ENCODE measurements around the gene UGCG. TPM values are rescaled to one million over a fixed set of nuclear protein-coding genes. Genes with fewer than 3 reads are reported as not detected.

Gene UGCG
- total RNA-seq, 1 experiment from 2014 or later: 23.3 TPM

- no peak overlapping the region for H3K4me3 Mint-ChIP-seq
- H3K36me3 Mint-ChIP-seq (ENCODE audit: insufficient read depth in 1 of 3, low read depth in 3 of 3): peaks cover 0 to under 1% (median 0%) of the 10 kb centered on the region in 3 experiments; a peak in 1 of 7 replicates
- Histone ChIP-seq H2BK12ac (ENCODE audit: insufficient read length, low read depth, low read length) (no peak overlapping the region), H3K27me3 (ENCODE audit: insufficient read depth, low read length) (no peaks in the 10 kb centered on the region), H3K14ac (ENCODE audit: insufficient read depth, low read length) (no peak overlapping the region), H2AFZ (ENCODE audit: low read length) (no peak overlapping the region), H3K79me1 (ENCODE audit: insufficient read depth, low read depth, low read length, poor library complexity, severe bottlenecking) (no peaks in the 10 kb centered on the region), H3K9me3 (ENCODE audit: control insufficient read depth, low read depth, low read length) (no peaks in the 10 kb centered on the region), H4K5ac (ENCODE audit: insufficient read length, low read depth, low read length) (no peak overlapping the region), H3K4me2 (ENCODE audit: insufficient read depth, insufficient read length, low read length) (no peak overlapping the region), H3T11ph (ENCODE audit: low read length) (no peak overlapping the region), H2BK15ac (ENCODE audit: low read depth, low read length) (no peak overlapping the region), H4K8ac (replicated peaks; ENCODE audit: insufficient read length, low read depth, low read length) (no peak overlapping the region), H4K20me1 (ENCODE audit: control insufficient read depth, insufficient read depth, insufficient read length) (no peaks in the 10 kb centered on the region), H3K27ac (ENCODE audit: insufficient read length, low read depth, low read length) (no peak overlapping the region), H3K23me2 (ENCODE audit: insufficient read length, low read depth, low read length, poor library complexity, severe bottlenecking) (no peaks in the 10 kb centered on the region), H2BK20ac (ENCODE audit: low read depth, low read length, poor library complexity, severe bottlenecking) (no peak overlapping the region), H3K9ac (ENCODE audit: extremely low read depth, insufficient read length, low read length) (no peak overlapping the region), H2BK5ac (ENCODE audit: insufficient read length, low read length) (no peak overlapping the region), H3K18ac (ENCODE audit: insufficient read length, low read depth, low read length) (no peak overlapping the region), H3K23ac (ENCODE audit: insufficient read length, low read depth, low read length) (no peak overlapping the region), H3K79me2 (ENCODE audit: insufficient read depth, low read length) (no peaks in the 10 kb centered on the region), H3K4me1 (ENCODE audit: insufficient read depth, low read length) (no peaks in the 10 kb centered on the region), H2AK5ac (ENCODE audit: insufficient read length, low read length) (no peak overlapping the region), H3K4ac (ENCODE audit: low read depth, low read length) (no peak overlapping the region), H4K91ac (ENCODE audit: insufficient read length, low read depth, low read length) (no peak overlapping the region), H3K56ac (ENCODE audit: insufficient read length, low read depth, low read length) (no peak overlapping the region), H2BK120ac (ENCODE audit: low read depth, low read length, poor library complexity, severe bottlenecking) (no peak overlapping the region)
- no peak for DNase-seq
- peaks cover 0 to 1% of the 10 kb centered on the region in 2 experiments; a peak in 1 of 4 replicates for H3K4me1 Mint-ChIP-seq
- H3K9me3 Mint-ChIP-seq: no peaks in the 10 kb centered on the region
- WGBS (ENCODE audit: extremely low coverage, insufficient read length, low lambda C conversion rate): no CpG with 5 or more reads among the region's 3 CpGs
- no peaks in the 10 kb centered on the region for H3K27me3 Mint-ChIP-seq (ENCODE audit: low read depth)
- TF ChIP-seq, protein P1, sequence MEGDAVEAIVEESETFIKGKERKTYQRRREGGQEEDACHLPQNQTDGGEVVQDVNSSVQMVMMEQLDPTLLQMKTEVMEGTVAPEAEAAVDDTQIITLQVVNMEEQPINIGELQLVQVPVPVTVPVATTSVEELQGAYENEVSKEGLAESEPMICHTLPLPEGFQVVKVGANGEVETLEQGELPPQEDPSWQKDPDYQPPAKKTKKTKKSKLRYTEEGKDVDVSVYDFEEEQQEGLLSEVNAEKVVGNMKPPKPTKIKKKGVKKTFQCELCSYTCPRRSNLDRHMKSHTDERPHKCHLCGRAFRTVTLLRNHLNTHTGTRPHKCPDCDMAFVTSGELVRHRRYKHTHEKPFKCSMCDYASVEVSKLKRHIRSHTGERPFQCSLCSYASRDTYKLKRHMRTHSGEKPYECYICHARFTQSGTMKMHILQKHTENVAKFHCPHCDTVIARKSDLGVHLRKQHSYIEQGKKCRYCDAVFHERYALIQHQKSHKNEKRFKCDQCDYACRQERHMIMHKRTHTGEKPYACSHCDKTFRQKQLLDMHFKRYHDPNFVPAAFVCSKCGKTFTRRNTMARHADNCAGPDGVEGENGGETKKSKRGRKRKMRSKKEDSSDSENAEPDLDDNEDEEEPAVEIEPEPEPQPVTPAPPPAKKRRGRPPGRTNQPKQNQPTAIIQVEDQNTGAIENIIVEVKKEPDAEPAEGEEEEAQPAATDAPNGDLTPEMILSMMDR (conservative IDR thresholded peaks at IDR 0.05): no peak
- H3K27ac Mint-ChIP-seq: no peak overlapping the region
Measured at GRCh38 chr9:111940697-111941096, 44.1 kb downstream of the UGCG start.

Data from H9 (cell line).